HCEC 1CT (cell line): ENCODE results near the gene ACAN.

ENCODE experiments used
- DNase-seq: peaks from one replicate; pipeline ENCODE4 v3.0.0-alpha.2; 2017

ACAN gene

GRCh38 chr15:88904624-88905327 is 101.5 kb downstream of the ACAN start:
- peak; percentile 41 for DNase-seq

GRCh38 chr15:88905576-88905975 is 102.3 kb downstream of the ACAN start:
- no peak for DNase-seq

- DNase-seq = no peak
Measured at GRCh38 chr15:88906130-88906529, 102.9 kb downstream of the ACAN start.

GRCh38 chr15:88906551-88906950 is 103.3 kb downstream of the ACAN start:
- no peak for DNase-seq

GRCh38 chr15:88907111-88907510 is 103.9 kb downstream of the ACAN start:
- DNase-seq = no peak

GRCh38 chr15:88908123-88908522 is 104.9 kb downstream of the ACAN start:
- no peak for DNase-seq

GRCh38 chr15:88908697-88909621 is 105.7 kb downstream of the ACAN start:
- DNase-seq = no peak

GRCh38 chr15:88909956-88910831 is 107.0 kb downstream of the ACAN start:
- DNase-seq = no peak

GRCh38 chr15:88911766-88912118 is 108.5 kb downstream of the ACAN start:
- DNase-seq = peak; percentile 39

GRCh38 chr15:88912500-88912921 is 109.3 kb downstream of the ACAN start:
- DNase-seq = peak; percentile 37

GRCh38 chr15:88913017-88913849 is 110.0 kb downstream of the ACAN start, which contains the start of gene MFGE8:
MFGE8 (minus strand) TSS chr15:88913379; CDS start chr15:88913319, 60 bp downstream.
- peak; percentile 72 for DNase-seq

GRCh38 chr15:88913850-88914169 is 110.6 kb downstream of the ACAN start:
- no peak for DNase-seq

- DNase-seq = no peak
Measured at GRCh38 chr15:88915354-88915753, 112.1 kb downstream of the ACAN start.

- DNase-seq = no peak
Measured at GRCh38 chr15:88917760-88918159, 114.5 kb downstream of the ACAN start.

- DNase-seq = peak; percentile 98
Measured at GRCh38 chr15:88918738-88919137, 115.5 kb downstream of the ACAN start.

- DNase-seq = peak; percentile 83
Measured at GRCh38 chr15:88920186-88920891, 117.1 kb downstream of the ACAN start.

- DNase-seq = peak; percentile 86
Measured at GRCh38 chr15:88920892-88921435, 117.7 kb downstream of the ACAN start.
